GM12872 (cell line): ENCODE measurements around the gene TFDP1.

Experiments used
- CTCF ChIP-seq: IDR thresholded peaks from 3 replicates; pipeline ENCODE4 v1.5.1; 2011; ENCODE audit warnings: low read depth, mild to moderate bottlenecking, low read length, moderate library complexity; ENCODE audit not compliant: insufficient read depth

Gene TFDP1

GRCh38 chr13:113539822-113540221 lies 44.7 kb upstream of the TFDP1 start:
- no peak for TF ChIP-seq CTCF

GRCh38 chr13:113540523-113540922 lies 44.0 kb upstream of the TFDP1 start:
- no peak for TF ChIP-seq CTCF

- TF ChIP-seq CTCF = no peak
These were observed 41.7 kb upstream of the TFDP1 start for GRCh38 chr13:113542751-113543424.

GRCh38 chr13:113544071-113544891 lies 40.3 kb upstream of the TFDP1 start:
- no peak for TF ChIP-seq CTCF

- TF ChIP-seq CTCF = no peak
These were observed 39.7 kb upstream of the TFDP1 start for GRCh38 chr13:113544896-113545295.

GRCh38 chr13:113545455-113545930 lies 39.1 kb upstream of the TFDP1 start:
- no peak for TF ChIP-seq CTCF

- no peak for TF ChIP-seq CTCF
These were observed 38.5 kb upstream of the TFDP1 start for GRCh38 chr13:113545931-113546516.
